ENCODE results near the gene ZNF135.

Gene ZNF135

GRCh38 chr19:58047672-58048071 is 11.4 kb upstream of the ZNF135 start:
- Histone ChIP-seq H3K4ac (ENCODE audit: low read depth, low read length) (no peak overlapping the region), H4K12ac (ENCODE audit: low read depth, low read length) (no peak overlapping the region), H2AK5ac (ENCODE audit: low read length) (no peak overlapping the region), H3K79me2 (ENCODE audit: control insufficient read depth, insufficient read depth, low read length, poor library complexity) (no peaks in the 10 kb centered on the region), H3K36me3 (ENCODE audit: control insufficient read depth in 1 of 2, insufficient read depth in 2 of 2, low read length in 2 of 2) (no peaks in the 10 kb centered on the region), H2BK12ac (ENCODE audit: low read length) (no peak overlapping the region), H4K91ac (ENCODE audit: low read depth, low read length) (no peak overlapping the region), H3K79me1 (ENCODE audit: low read length) (no peaks in the 10 kb centered on the region), H3K4me3 (ENCODE audit: low read depth, low read length) (no peak overlapping the region), H3K23ac (ENCODE audit: low read length) (no peak overlapping the region), H3K18ac (ENCODE audit: low read length) (no peak overlapping the region), H2AFZ (ENCODE audit: insufficient read depth, low read length, poor library complexity) (no peak overlapping the region), H3K4me2 (ENCODE audit: low read length) (no peak overlapping the region), H3K27me3 (ENCODE audit: insufficient read depth, low read length) (peaks cover 3% of the 10 kb centered on the region), H3K14ac (ENCODE audit: low read length) (no peak overlapping the region), H2BK120ac (ENCODE audit: insufficient read depth, low read length, poor library complexity) (no peak overlapping the region), H4K8ac (ENCODE audit: low read depth, low read length) (no peak overlapping the region), H3K9ac (ENCODE audit: low read length) (no peak overlapping the region), H3K9me3 (ENCODE audit: insufficient read depth, low read depth, low read length) (peaks cover 68% of the 10 kb centered on the region), H3K27ac (ENCODE audit: low read depth, low read length) (no peak overlapping the region), H2BK5ac (ENCODE audit: low read depth, low read length, poor library complexity) (no peak overlapping the region), H3K4me1 (ENCODE audit: control insufficient read depth in 1 of 2, insufficient read depth in 2 of 2, low read length in 2 of 2) (no peaks in the 10 kb centered on the region)
- WGBS (ENCODE audit: extremely low coverage, insufficient coverage, insufficient read length), result no CpG with 5 or more reads among the region's 12 CpGs
- DNase-seq, result no peak

GRCh38 chr19:58052256-58052655 is 6.8 kb upstream of the ZNF135 start:
- Histone ChIP-seq H4K91ac (ENCODE audit: low read depth, low read length) (no peak overlapping the region), H3K4me2 (ENCODE audit: low read length) (no peak overlapping the region), H3K18ac (ENCODE audit: low read length) (no peak overlapping the region), H2AK5ac (ENCODE audit: low read length) (no peak overlapping the region), H4K8ac (ENCODE audit: low read depth, low read length) (no peak overlapping the region), H3K14ac (ENCODE audit: low read length) (no peak overlapping the region), H3K9ac (ENCODE audit: low read length) (no peak overlapping the region), H3K27ac (ENCODE audit: low read depth, low read length) (no peak overlapping the region), H3K27me3 (ENCODE audit: insufficient read depth, low read length) (no peaks in the 10 kb centered on the region), H3K23ac (ENCODE audit: low read length) (no peak overlapping the region), H2BK120ac (ENCODE audit: insufficient read depth, low read length, poor library complexity) (no peak overlapping the region), H3K4me3 (ENCODE audit: low read depth, low read length) (no peak overlapping the region), H3K4ac (ENCODE audit: low read depth, low read length) (no peak overlapping the region), H3K9me3 (ENCODE audit: insufficient read depth, low read depth, low read length) (peaks cover 61% of the 10 kb centered on the region), H4K12ac (ENCODE audit: low read depth, low read length) (no peak overlapping the region), H3K36me3 (ENCODE audit: control insufficient read depth in 1 of 2, insufficient read depth in 2 of 2, low read length in 2 of 2) (no peaks in the 10 kb centered on the region), H2BK12ac (ENCODE audit: low read length) (no peak overlapping the region), H2BK5ac (ENCODE audit: low read depth, low read length, poor library complexity) (no peak overlapping the region), H3K4me1 (ENCODE audit: control insufficient read depth in 1 of 2, insufficient read depth in 2 of 2, low read length in 2 of 2) (no peaks in the 10 kb centered on the region), H2AFZ (ENCODE audit: insufficient read depth, low read length, poor library complexity) (no peak overlapping the region), H3K79me1 (ENCODE audit: low read length) (no peaks in the 10 kb centered on the region), H3K79me2 (ENCODE audit: control insufficient read depth, insufficient read depth, low read length, poor library complexity) (no peaks in the 10 kb centered on the region)
- DNase-seq, result no peak
- WGBS (ENCODE audit: extremely low coverage, insufficient coverage, insufficient read length), result no CpG with 5 or more reads among the region's 16 CpGs

DNA sequence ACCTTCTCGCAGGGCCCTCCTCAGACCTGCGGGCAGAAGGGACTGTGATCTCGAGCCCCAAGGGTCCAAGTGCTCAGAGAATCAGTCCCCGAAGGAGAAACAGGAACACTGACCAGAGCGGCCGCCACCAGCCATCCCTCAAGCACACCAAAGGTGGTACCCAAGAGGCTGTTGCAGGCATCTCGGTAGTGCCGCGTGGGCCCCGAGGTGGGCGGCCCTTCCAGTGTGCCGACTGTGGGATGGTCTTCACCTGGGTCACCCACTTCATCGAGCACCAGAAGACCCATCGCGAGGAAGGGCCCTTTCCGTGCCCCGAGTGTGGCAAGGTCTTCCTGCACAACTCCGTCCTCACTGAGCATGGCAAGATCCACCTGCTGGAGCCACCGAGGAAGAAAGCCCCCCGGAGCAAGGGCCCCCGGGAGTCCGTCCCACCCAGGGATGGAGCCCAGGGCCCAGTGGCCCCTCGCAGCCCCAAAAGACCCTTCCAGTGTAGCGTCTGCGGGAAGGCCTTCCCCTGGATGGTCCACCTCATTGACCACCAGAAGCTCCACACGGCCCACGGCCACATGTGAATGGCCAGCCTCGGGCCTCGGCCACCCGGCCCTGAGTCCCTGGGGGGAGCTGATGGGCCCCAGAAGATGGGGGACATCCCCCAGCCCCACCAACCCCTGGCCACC is 5.5 kb upstream of the ZNF135 start:
- Histone ChIP-seq H3K27ac (ENCODE audit: low read depth, low read length) (no peak overlapping the region), H3K14ac (ENCODE audit: low read length) (no peak overlapping the region), H3K4me1 (ENCODE audit: control insufficient read depth in 1 of 2, insufficient read depth in 2 of 2, low read length in 2 of 2) (peaks cover 0 to under 1% of the 10 kb centered on the region in 2 experiments), H4K91ac (ENCODE audit: low read depth, low read length) (no peak overlapping the region), H4K8ac (ENCODE audit: low read depth, low read length) (no peak overlapping the region), H2BK12ac (ENCODE audit: low read length) (no peak overlapping the region), H3K79me2 (ENCODE audit: control insufficient read depth, insufficient read depth, low read length, poor library complexity) (no peaks in the 10 kb centered on the region), H3K36me3 (ENCODE audit: control insufficient read depth in 1 of 2, insufficient read depth in 2 of 2, low read length in 2 of 2) (no peaks in the 10 kb centered on the region), H2AFZ (ENCODE audit: insufficient read depth, low read length, poor library complexity) (no peak overlapping the region), H3K79me1 (ENCODE audit: low read length) (no peaks in the 10 kb centered on the region), H2AK5ac (ENCODE audit: low read length) (no peak overlapping the region), H3K18ac (ENCODE audit: low read length) (no peak overlapping the region), H3K9ac (ENCODE audit: low read length) (no peak overlapping the region), H3K23ac (ENCODE audit: low read length) (no peak overlapping the region), H3K4me3 (ENCODE audit: low read depth, low read length) (no peak overlapping the region), H2BK5ac (ENCODE audit: low read depth, low read length, poor library complexity) (no peak overlapping the region), H3K4me2 (ENCODE audit: low read length) (no peak overlapping the region), H2BK120ac (ENCODE audit: insufficient read depth, low read length, poor library complexity) (no peak overlapping the region), H3K4ac (ENCODE audit: low read depth, low read length) (no peak overlapping the region), H3K9me3 (ENCODE audit: insufficient read depth, low read depth, low read length) (peaks cover 54% of the 10 kb centered on the region), H4K12ac (ENCODE audit: low read depth, low read length) (no peak overlapping the region), H3K27me3 (ENCODE audit: insufficient read depth, low read length) (no peaks in the 10 kb centered on the region)
- no peak for DNase-seq
- no CpG with 5 or more reads among the region's 30 CpGs for WGBS (ENCODE audit: extremely low coverage, insufficient coverage, insufficient read length)

GRCh38 chr19:58054901-58055874 is 3.9 kb upstream of the ZNF135 start:
- peaks cover 0 to 6% of the 10 kb centered on the region in 2 experiments for H3K36me3 ChIP-seq (ENCODE audit: control insufficient read depth in 1 of 2, insufficient read depth in 2 of 2, low read length in 2 of 2)
- H3K14ac ChIP-seq (ENCODE audit: low read length), result no peak overlapping the region
- H3K79me1 ChIP-seq (ENCODE audit: low read length), result peaks cover 7% of the 10 kb centered on the region
- no peak overlapping the region for H2AFZ ChIP-seq (ENCODE audit: insufficient read depth, low read length, poor library complexity)
- H3K18ac ChIP-seq (ENCODE audit: low read length), result no peak overlapping the region
- no CpG with 5 or more reads among the region's 37 CpGs for WGBS (ENCODE audit: extremely low coverage, insufficient coverage, insufficient read length)
- H3K9me3 ChIP-seq (ENCODE audit: insufficient read depth, low read depth, low read length), result peaks cover 56% of the 10 kb centered on the region
- H3K4me3 ChIP-seq (ENCODE audit: low read depth, low read length), result no peak overlapping the region
- H2BK12ac ChIP-seq (ENCODE audit: low read length), result no peak overlapping the region
- no peaks in the 10 kb centered on the region for H3K27me3 ChIP-seq (ENCODE audit: insufficient read depth, low read length)
- no peak overlapping the region for H3K4ac ChIP-seq (ENCODE audit: low read depth, low read length)
- no peak overlapping the region for H4K12ac ChIP-seq (ENCODE audit: low read depth, low read length)
- H2BK5ac ChIP-seq (ENCODE audit: low read depth, low read length, poor library complexity), result no peak overlapping the region
- no peak for DNase-seq
- no peak overlapping the region for H4K91ac ChIP-seq (ENCODE audit: low read depth, low read length)
- H3K4me1 ChIP-seq (ENCODE audit: control insufficient read depth in 1 of 2, insufficient read depth in 2 of 2, low read length in 2 of 2), result peaks cover 3 to 11% of the 10 kb centered on the region in 2 experiments
- H3K23ac ChIP-seq (ENCODE audit: low read length), result no peak overlapping the region
- no peak overlapping the region for H2AK5ac ChIP-seq (ENCODE audit: low read length)
- H3K4me2 ChIP-seq (ENCODE audit: low read length), result peak overlapping the region; percentile 43
- H3K9ac ChIP-seq (ENCODE audit: low read length), result no peak overlapping the region
- no peaks in the 10 kb centered on the region for H3K79me2 ChIP-seq (ENCODE audit: control insufficient read depth, insufficient read depth, low read length, poor library complexity)
- no peak overlapping the region for H4K8ac ChIP-seq (ENCODE audit: low read depth, low read length)
- no peak overlapping the region for H2BK120ac ChIP-seq (ENCODE audit: insufficient read depth, low read length, poor library complexity)
- H3K27ac ChIP-seq (ENCODE audit: low read depth, low read length), result no peak overlapping the region

All from trophoblast cell (in vitro differentiated cells and primary cell).